HCT116 (cell line): ENCODE results near the gene PSME4. TPM values are rescaled to one million over a fixed set of nuclear protein-coding genes. Genes with fewer than 3 reads are reported as not detected.

Experiments used
- ATAC-seq: fragments of 200-7000 bp; cut with Tn5 transposase; 2 replicates; pipeline ENCODE4 v1.9.1; 2020; ENCODE audit warnings: mild to moderate bottlenecking, moderate library complexity
- BruUV-seq: library from RNA; stranded (reverse); fragments of 400-500 nt; replicated peaks from 2 replicates; lab custom pipeline; 2021; lab: Mats Ljungman, UMichigan
- CTCF ChIA-PET: fragments of 300-600 bp; sonication (Branson Sonifier 250); formaldehyde crosslinking; loops from one replicate; lab custom pipeline; 2021; ENCODE audit warnings: antibody characterized with exemption; lab: Charles Lee
- POLR2A ChIA-PET: fragments of 300-600, 350-600 bp; sonication (Branson Sonifier 250); formaldehyde crosslinking; loops from one replicate; lab custom pipeline; 2021; ENCODE audit warnings: antibody characterized with exemption; lab: Charles Lee
- RAD21 ChIA-PET, 2 experiments: fragments of 300-600 bp; sonication (Branson Sonifier 250); formaldehyde crosslinking; loops; one replicate each; lab custom pipeline; 2023; ENCODE audit warnings: low total read pairs in 2 of 2; ENCODE audit not compliant: uncharacterized antibody in 2 of 2, unreplicated experiment in 2 of 2, low non-redundant PET in 1 of 2; lab: Charles Lee
- DNase-seq: peaks from one replicate; pipeline ENCODE4 v3.0.0-alpha.2; 2010; ENCODE audit warnings: low read depth, low spot score
- H2AFZ ChIP-seq: fragments of 200-600 bp; shearing (Covaris generic), sonication (generic); 2 replicates; pipeline ENCODE4 v1.6.1; 2017; ENCODE audit warnings: low read depth, mixed run types, mixed read lengths, antibody characterized with exemption, low read length; ENCODE audit not compliant: poor library complexity, severe bottlenecking
- H3K27ac ChIP-seq: 2 replicates; pipeline ENCODE4 v1.5.1; 2012; ENCODE audit warnings: low read depth, low read length
- H3K27me3 ChIP-seq: fragments of 200-600 bp; sonication (generic); 2 replicates; pipeline ENCODE4 v1.6.1; 2016; ENCODE audit warnings: mixed run types, low read length, mixed read lengths; ENCODE audit not compliant: insufficient read depth
- H3K36me3 ChIP-seq, 2 experiments: fragments of 200-500 bp in 1 of 2; fragments of 200-600 bp in 1 of 2; sonication (Bioruptor generic) in 1 of 2; sonication (generic) in 1 of 2; 2 replicates each; pipeline versions ENCODE4 v1.5.1 to v1.6.1; 2014 to 2016; ENCODE audit warnings: low read length in 2 of 2, inconsistent platforms in 1 of 2, mixed read lengths in 1 of 2, mixed run types in 1 of 2; ENCODE audit not compliant: insufficient read depth in 2 of 2, control insufficient read depth in 1 of 2
- H3K4me1 ChIP-seq, 2 experiments: fragments of 200-600 bp in 1 of 2; sonication (generic) in 1 of 2; 2 replicates each; pipeline versions ENCODE4 v1.5.1 to v1.6.1; 2012 to 2017; ENCODE audit warnings: low read length in 2 of 2, inconsistent platforms in 1 of 2, mild to moderate bottlenecking in 1 of 2, mixed read lengths in 1 of 2, mixed run types in 1 of 2, moderate library complexity in 1 of 2; ENCODE audit not compliant: insufficient read depth in 2 of 2, control insufficient read depth in 1 of 2
- H3K4me2 ChIP-seq: fragments of 200-600 bp; sonication (generic); 2 replicates; pipeline ENCODE4 v1.6.1; 2017; ENCODE audit warnings: mixed run types, low read length, mixed read lengths
- H3K4me3 ChIP-seq, 2 experiments: fragments of 200-600 bp in 1 of 2; sonication (generic) in 1 of 2; replicated peaks in 1 of 2; 2 replicates each; pipeline ENCODE4 v1.5.1; 2011 to 2016; ENCODE audit warnings: low read length in 2 of 2, control low read depth in 1 of 2, low read depth in 1 of 2, mild to moderate bottlenecking in 1 of 2, mixed read lengths in 1 of 2, mixed run types in 1 of 2
- H3K79me2 ChIP-seq: fragments of 200-600 bp; sonication (generic); 2 replicates; pipeline ENCODE4 v1.6.1; 2017; ENCODE audit warnings: mild to moderate bottlenecking, mixed run types, low read length, moderate library complexity, mixed read lengths; ENCODE audit not compliant: insufficient read depth
- H3K9ac ChIP-seq: fragments of 200-600 bp; sonication (generic); 2 replicates; pipeline ENCODE4 v1.6.1; 2016; ENCODE audit warnings: low read length, mixed read lengths
- H3K9me2 ChIP-seq: fragments of 200-600 bp; sonication (generic), shearing (Covaris generic); 2 replicates; pipeline ENCODE4 v1.6.1; 2017; ENCODE audit warnings: mixed run types, mild to moderate bottlenecking, moderate library complexity; ENCODE audit not compliant: insufficient read depth
- H3K9me3 ChIP-seq, 2 experiments: fragments of 200-500 bp in 1 of 2; fragments of 200-600 bp in 1 of 2; sonication (Bioruptor generic) in 1 of 2; sonication (generic) in 1 of 2; 2 replicates each; pipeline ENCODE4 v1.6.1; 2014 to 2017; ENCODE audit warnings: low read length in 2 of 2, mixed read lengths in 2 of 2, inconsistent platforms in 1 of 2, low read depth in 1 of 2, mild to moderate bottlenecking in 1 of 2, mixed run types in 1 of 2, moderate library complexity in 1 of 2; ENCODE audit not compliant: control insufficient read depth in 1 of 2, insufficient read depth in 1 of 2
- H4K20me1 ChIP-seq: fragments of 200-600 bp; sonication (generic), shearing (Covaris generic); 2 replicates; pipeline ENCODE4 v1.6.1; 2017; ENCODE audit warnings: mixed run types, mild to moderate bottlenecking, moderate library complexity; ENCODE audit not compliant: insufficient read depth
- CBX3 ChIP-seq: IDR thresholded peaks from 2 replicates; pipeline ENCODE4 v1.6.1; 2012; ENCODE audit warnings: low read depth
- CEBPB ChIP-seq: IDR thresholded peaks from 2 replicates; pipeline ENCODE4 v1.6.1; 2012; ENCODE audit warnings: low read depth
- CTCF ChIP-seq, 3 experiments: fragments of 200-600 bp in 1 of 3; sonication (generic) in 1 of 3; IDR thresholded peaks in 2 of 3; conservative IDR thresholded peaks in 1 of 3; 2 replicates each; pipeline ENCODE4 v1.5.1; 2012 to 2017; ENCODE audit warnings: low read depth in 2 of 3, low read length in 2 of 3, antibody characterized with exemption in 1 of 3, borderline replicate concordance in 1 of 3, control low read depth in 1 of 3, mild to moderate bottlenecking in 1 of 3, mixed read lengths in 1 of 3, mixed run types in 1 of 3, moderate library complexity in 1 of 3; ENCODE audit not compliant: insufficient read depth in 1 of 3
- SP1 ChIP-seq: IDR thresholded peaks from 2 replicates; pipeline ENCODE4 v1.6.1; 2012; ENCODE audit warnings: low read depth
- intact Hi-C: fragments of 100-400 bp; cut with micrococcal nuclease; formaldehyde crosslinking; loops from 2 replicates; pipeline ENCODE4 v1.10.0; 2022
- total RNA-seq: library from RNA; stranded (reverse); gene quantifications from one replicate; pipeline ENCODE4 v1.2.1, GENCODE V29; 2021; ENCODE audit not compliant: unreplicated experiment

The PSME4 gene
- total RNA-seq, 1 experiment from 2014 or later: 53.2 TPM

- intact Hi-C loops: no loop called here
- Histone ChIP-seq H3K27ac (no peak overlapping the region), H3K9ac (no peak overlapping the region), H3K27me3 (no peaks in the 10 kb centered on the region), H4K20me1 (no peaks in the 10 kb centered on the region; the same call in 1 of the 2 replicates), H3K4me1 (no peaks in the 10 kb centered on the region), H3K4me3 (no peak overlapping the region), H3K79me2 (no peaks in the 10 kb centered on the region), H3K9me2 (no peaks in the 10 kb centered on the region), H2AFZ (no peak overlapping the region), H3K4me2 (no peak overlapping the region), H3K9me3 (no peaks in the 10 kb centered on the region), H3K36me3 (peaks cover 12 to 17% of the 10 kb centered on the region in 2 experiments)
- RAD21 ChIA-PET: no interaction called here
- ATAC-seq (no peak), DNase-seq (no peak)
- CTCF ChIA-PET: no interaction called here
- POLR2A ChIA-PET: no interaction called here
- BruUV-seq: no TSS peak
- no peak for TF ChIP-seq CBX3
Measured at GRCh38 chr2:53865962-53866361, 104.8 kb downstream of the PSME4 start.

- Histone ChIP-seq H3K4me2 (no peak overlapping the region), H3K9ac (no peak overlapping the region), H3K79me2 (no peaks in the 10 kb centered on the region), H4K20me1 (no peaks in the 10 kb centered on the region; the same call in 1 of the 2 replicates), H3K9me2 (no peaks in the 10 kb centered on the region), H2AFZ (no peak overlapping the region), H3K36me3 (peaks cover 12 to 17% of the 10 kb centered on the region in 2 experiments), H3K27ac (no peak overlapping the region), H3K27me3 (no peaks in the 10 kb centered on the region), H3K9me3 (no peaks in the 10 kb centered on the region), H3K4me3 (no peak overlapping the region), H3K4me1 (no peaks in the 10 kb centered on the region)
- intact Hi-C loops: no loop called here
- no TSS peak for BruUV-seq
- ATAC-seq: no peak
- ChIA-PET RAD21 (no interaction called here), POLR2A (no interaction called here), CTCF (no interaction called here)
- no peak for TF ChIP-seq CEBPB
- TF ChIP-seq CTCF (IDR thresholded peaks at IDR 0.05 in 2 of 3, conservative IDR thresholded peaks at IDR 0.05 in 1 of 3; ENCODE audit: borderline replicate concordance in 1 of 3, insufficient read depth in 1 of 3, low read depth in 2 of 3, low read length in 2 of 3): no peak
- no peak for TF ChIP-seq SP1
- no peak for DNase-seq
Measured at GRCh38 chr2:53865264-53865663, 105.5 kb downstream of the PSME4 start.
